ENCODE data around the gene CCNE1. TPM values are rescaled to one million over a fixed set of nuclear protein-coding genes. Genes with fewer than 3 reads are reported as not detected.

The CCNE1 gene
- polyA plus RNA-seq, 1 of the 3 experiments (the other 2 are of a cell fraction), result 8.9 TPM

GRCh38 chr19:29872224-29872731 is 60.5 kb downstream of the CCNE1 start:
- CTCF ChIA-PET, result interaction anchor here (0.6 to 5.5 kb wide), 31 partner anchors 10 to 281 kb away, joined by 3 to 81 read pairs (median 5); partner anchors contain the start of genes C19orf12 and URI1

DNA sequence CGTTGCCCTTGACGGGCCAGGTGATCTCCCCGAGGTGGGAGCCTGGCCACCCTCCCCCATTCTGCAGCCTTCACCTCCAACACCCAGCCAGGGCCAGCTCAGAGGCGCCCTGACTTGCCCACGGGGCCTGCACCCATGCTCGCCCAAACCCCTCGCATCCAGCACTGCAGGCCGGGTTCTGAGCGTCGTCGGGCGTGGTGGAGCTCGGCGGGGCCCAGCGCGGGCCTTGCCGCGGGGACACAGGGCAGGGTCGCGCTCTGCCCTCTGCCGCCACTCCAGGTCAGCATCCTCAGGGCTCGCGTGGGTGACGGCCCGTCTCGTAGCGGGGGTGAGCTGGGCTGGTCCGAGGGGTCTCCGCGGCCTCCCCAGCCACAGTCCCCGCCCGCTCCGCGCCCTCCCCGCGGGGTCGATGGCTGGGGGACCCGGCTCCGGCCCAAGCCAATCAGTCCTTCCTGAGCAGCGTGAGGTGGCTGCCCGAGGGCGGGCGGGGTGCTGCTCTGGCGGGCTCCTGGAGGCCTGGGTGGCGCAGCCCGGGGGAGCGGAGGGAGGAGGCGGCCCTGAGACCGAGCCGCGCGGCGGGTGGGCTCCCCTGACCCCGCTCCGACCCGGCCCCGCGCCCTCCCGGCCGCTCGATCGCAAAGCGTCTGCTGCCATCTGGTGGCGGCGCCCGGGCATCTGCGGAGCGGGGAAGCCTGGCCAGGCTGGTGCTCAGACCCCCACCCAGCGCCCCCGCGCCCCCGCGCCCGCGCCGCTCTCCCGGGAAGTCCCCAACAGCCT is 61.4 kb downstream of the CCNE1 start:
- Histone ChIP-seq H3K4me3 (ENCODE audit: low read depth in 2 of 2, low read length in 1 of 2) (peak overlapping the region; percentile 50 to 60), H3K36me3 (replicated peaks in 1 of 2; ENCODE audit: control insufficient read depth in 1 of 2, insufficient read depth in 2 of 2, low read length in 1 of 2) (no peaks in the 10 kb centered on the region), H3K27me3 (ENCODE audit: insufficient read depth) (no peaks in the 10 kb centered on the region), H3K79me2 (ENCODE audit: insufficient read depth) (no peaks in the 10 kb centered on the region), H3K9me2 (no peaks in the 10 kb centered on the region), H3K9me3 (no peaks in the 10 kb centered on the region), H2AFZ (ENCODE audit: low read depth) (peak overlapping the region; percentile 65; the same call in 1 of the 2 replicates), H3K4me2 (peak overlapping the region; percentile 89), H3K4me1 (ENCODE audit: control insufficient read depth in 1 of 2, insufficient read depth in 2 of 2, low read depth in 1 of 2, low read length in 1 of 2) (peaks cover 0 to 6% of the 10 kb centered on the region in 2 experiments; a peak in 1 of 4 replicates), H3K27ac (ENCODE audit: low read depth in 2 of 2, low read length in 1 of 2) (no peak overlapping the region; a peak in 1 of 4 replicates), H3K9ac (peak overlapping the region; percentile 39; the same call in 1 of the 2 replicates), H3F3A (replicated peaks; ENCODE audit: insufficient read depth) (no peaks in the 10 kb centered on the region), H4K20me1 (ENCODE audit: insufficient read depth) (no peaks in the 10 kb centered on the region)
- no peak for TF ChIP-seq TAF1 (IDR thresholded peaks at IDR 0.05; ENCODE audit: borderline replicate concordance, low read depth, low read length)
- 0 out of 2 replicates have a peak, but pooled peaks have one; percentile 13 for TF ChIP-seq GATA2 (CRISPR knock-in tag; IDR thresholded peaks at IDR 0.05)
- TF ChIP-seq IRF3 (IDR thresholded peaks at IDR 0.05; ENCODE audit: low read depth, low read length), result no peak
- TF ChIP-seq USF2 (IDR thresholded peaks at IDR 0.05; ENCODE audit: borderline replicate concordance, low read depth, low read length), result no peak
- TF ChIP-seq SMC3 (IDR thresholded peaks at IDR 0.05; ENCODE audit: low read depth, low read length), result peak; percentile 77
- TF ChIP-seq NFIC (IDR thresholded peaks at IDR 0.05; ENCODE audit: borderline replicate concordance), result no peak
- TF ChIP-seq, protein P1, sequence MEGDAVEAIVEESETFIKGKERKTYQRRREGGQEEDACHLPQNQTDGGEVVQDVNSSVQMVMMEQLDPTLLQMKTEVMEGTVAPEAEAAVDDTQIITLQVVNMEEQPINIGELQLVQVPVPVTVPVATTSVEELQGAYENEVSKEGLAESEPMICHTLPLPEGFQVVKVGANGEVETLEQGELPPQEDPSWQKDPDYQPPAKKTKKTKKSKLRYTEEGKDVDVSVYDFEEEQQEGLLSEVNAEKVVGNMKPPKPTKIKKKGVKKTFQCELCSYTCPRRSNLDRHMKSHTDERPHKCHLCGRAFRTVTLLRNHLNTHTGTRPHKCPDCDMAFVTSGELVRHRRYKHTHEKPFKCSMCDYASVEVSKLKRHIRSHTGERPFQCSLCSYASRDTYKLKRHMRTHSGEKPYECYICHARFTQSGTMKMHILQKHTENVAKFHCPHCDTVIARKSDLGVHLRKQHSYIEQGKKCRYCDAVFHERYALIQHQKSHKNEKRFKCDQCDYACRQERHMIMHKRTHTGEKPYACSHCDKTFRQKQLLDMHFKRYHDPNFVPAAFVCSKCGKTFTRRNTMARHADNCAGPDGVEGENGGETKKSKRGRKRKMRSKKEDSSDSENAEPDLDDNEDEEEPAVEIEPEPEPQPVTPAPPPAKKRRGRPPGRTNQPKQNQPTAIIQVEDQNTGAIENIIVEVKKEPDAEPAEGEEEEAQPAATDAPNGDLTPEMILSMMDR (IDR thresholded peaks at IDR 0.05), result peak; percentile 74
- peak; percentile 77 for TF ChIP-seq RAD21 (IDR thresholded peaks at IDR 0.05; ENCODE audit: low read length)
- TF ChIP-seq MEF2A (IDR thresholded peaks at IDR 0.05; ENCODE audit: borderline replicate concordance, low read depth), result no peak
- peak; percentile 96 for DNase-seq
- WGBS (ENCODE audit: low lambda C conversion rate), result 16% methylated on average over 20 of the region's 77 CpGs
- ChIA-PET POLR2A (no interaction called here), CTCF (interaction anchor here (0.6 to 5.5 kb wide), 44 partner anchors 10 to 280 kb away, joined by 3 to 81 read pairs (median 5); partner anchors contain the start of gene URI1)

More at GRCh38 chr19:29872224-29872731, 60.5 kb downstream of the CCNE1 start:
- Histone ChIP-seq H3F3A (replicated peaks; ENCODE audit: insufficient read depth) (no peaks in the 10 kb centered on the region), H3K9me3 (no peaks in the 10 kb centered on the region), H3K27ac (ENCODE audit: low read depth in 2 of 2, low read length in 1 of 2) (no peak overlapping the region), H3K9me2 (no peaks in the 10 kb centered on the region), H3K9ac (no peak overlapping the region), H3K4me1 (ENCODE audit: control insufficient read depth in 1 of 2, insufficient read depth in 2 of 2, low read depth in 1 of 2, low read length in 1 of 2) (peaks cover 0 to 6% of the 10 kb centered on the region in 2 experiments; a peak in 1 of 4 replicates), H3K4me2 (no peak overlapping the region), H3K27me3 (ENCODE audit: insufficient read depth) (no peaks in the 10 kb centered on the region), H4K20me1 (ENCODE audit: insufficient read depth) (no peaks in the 10 kb centered on the region), H3K4me3 (ENCODE audit: low read depth in 2 of 2, low read length in 1 of 2) (no peak overlapping the region), H3K79me2 (ENCODE audit: insufficient read depth) (no peaks in the 10 kb centered on the region), H2AFZ (ENCODE audit: low read depth) (no peak overlapping the region), H3K36me3 (replicated peaks in 1 of 2; ENCODE audit: control insufficient read depth in 1 of 2, insufficient read depth in 2 of 2, low read length in 1 of 2) (no peaks in the 10 kb centered on the region)
- POLR2A ChIA-PET, result no interaction called here
- TF ChIP-seq, protein P2, sequence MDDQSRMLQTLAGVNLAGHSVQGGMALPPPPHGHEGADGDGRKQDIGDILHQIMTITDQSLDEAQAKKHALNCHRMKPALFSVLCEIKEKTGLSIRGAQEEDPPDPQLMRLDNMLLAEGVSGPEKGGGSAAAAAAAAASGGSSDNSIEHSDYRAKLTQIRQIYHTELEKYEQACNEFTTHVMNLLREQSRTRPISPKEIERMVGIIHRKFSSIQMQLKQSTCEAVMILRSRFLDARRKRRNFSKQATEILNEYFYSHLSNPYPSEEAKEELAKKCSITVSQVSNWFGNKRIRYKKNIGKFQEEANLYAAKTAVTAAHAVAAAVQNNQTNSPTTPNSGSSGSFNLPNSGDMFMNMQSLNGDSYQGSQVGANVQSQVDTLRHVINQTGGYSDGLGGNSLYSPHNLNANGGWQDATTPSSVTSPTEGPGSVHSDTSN (IDR thresholded peaks at IDR 0.05), result no peak
- no peak for TF ChIP-seq FOSL2 (IDR thresholded peaks at IDR 0.05; ENCODE audit: borderline replicate concordance, low read depth)
- TF ChIP-seq TCF12 (IDR thresholded peaks at IDR 0.05), result no peak
- TF ChIP-seq, protein P3, sequence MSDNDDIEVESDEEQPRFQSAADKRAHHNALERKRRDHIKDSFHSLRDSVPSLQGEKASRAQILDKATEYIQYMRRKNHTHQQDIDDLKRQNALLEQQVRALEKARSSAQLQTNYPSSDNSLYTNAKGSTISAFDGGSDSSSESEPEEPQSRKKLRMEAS (IDR thresholded peaks at IDR 0.05; ENCODE audit: low read depth), result no peak
- TF ChIP-seq EP300 (IDR thresholded peaks at IDR 0.05; ENCODE audit: borderline replicate concordance in 1 of 2, low read depth in 1 of 2, low read length in 1 of 2), result no peak
- TF ChIP-seq, protein P4, sequence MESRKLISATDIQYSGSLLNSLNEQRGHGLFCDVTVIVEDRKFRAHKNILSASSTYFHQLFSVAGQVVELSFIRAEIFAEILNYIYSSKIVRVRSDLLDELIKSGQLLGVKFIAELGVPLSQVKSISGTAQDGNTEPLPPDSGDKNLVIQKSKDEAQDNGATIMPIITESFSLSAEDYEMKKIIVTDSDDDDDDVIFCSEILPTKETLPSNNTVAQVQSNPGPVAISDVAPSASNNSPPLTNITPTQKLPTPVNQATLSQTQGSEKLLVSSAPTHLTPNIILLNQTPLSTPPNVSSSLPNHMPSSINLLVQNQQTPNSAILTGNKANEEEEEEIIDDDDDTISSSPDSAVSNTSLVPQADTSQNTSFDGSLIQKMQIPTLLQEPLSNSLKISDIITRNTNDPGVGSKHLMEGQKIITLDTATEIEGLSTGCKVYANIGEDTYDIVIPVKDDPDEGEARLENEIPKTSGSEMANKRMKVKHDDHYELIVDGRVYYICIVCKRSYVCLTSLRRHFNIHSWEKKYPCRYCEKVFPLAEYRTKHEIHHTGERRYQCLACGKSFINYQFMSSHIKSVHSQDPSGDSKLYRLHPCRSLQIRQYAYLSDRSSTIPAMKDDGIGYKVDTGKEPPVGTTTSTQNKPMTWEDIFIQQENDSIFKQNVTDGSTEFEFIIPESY (IDR thresholded peaks at IDR 0.05; ENCODE audit: borderline replicate concordance, low read depth), result no peak
- peak; percentile 49 for DNase-seq
- WGBS (ENCODE audit: low lambda C conversion rate), result 78% methylated on average over 33 of the region's 33 CpGs
